GM18502 (cell line): Measurements from ENCODE around the gene TTYH3.

ENCODE experiments used
- ATAC-seq: cut with Tn5 transposase; IDR thresholded peaks from one replicate; pipeline ENCODE4 v1.9.1; 2021; ENCODE audit warnings: mild to moderate bottlenecking; ENCODE audit not compliant: unreplicated experiment, poor library complexity

Gene TTYH3

GRCh38 chr7:2613931-2614600, 17.7 kb upstream of the TTYH3 start:
- no peak for ATAC-seq

DNA sequence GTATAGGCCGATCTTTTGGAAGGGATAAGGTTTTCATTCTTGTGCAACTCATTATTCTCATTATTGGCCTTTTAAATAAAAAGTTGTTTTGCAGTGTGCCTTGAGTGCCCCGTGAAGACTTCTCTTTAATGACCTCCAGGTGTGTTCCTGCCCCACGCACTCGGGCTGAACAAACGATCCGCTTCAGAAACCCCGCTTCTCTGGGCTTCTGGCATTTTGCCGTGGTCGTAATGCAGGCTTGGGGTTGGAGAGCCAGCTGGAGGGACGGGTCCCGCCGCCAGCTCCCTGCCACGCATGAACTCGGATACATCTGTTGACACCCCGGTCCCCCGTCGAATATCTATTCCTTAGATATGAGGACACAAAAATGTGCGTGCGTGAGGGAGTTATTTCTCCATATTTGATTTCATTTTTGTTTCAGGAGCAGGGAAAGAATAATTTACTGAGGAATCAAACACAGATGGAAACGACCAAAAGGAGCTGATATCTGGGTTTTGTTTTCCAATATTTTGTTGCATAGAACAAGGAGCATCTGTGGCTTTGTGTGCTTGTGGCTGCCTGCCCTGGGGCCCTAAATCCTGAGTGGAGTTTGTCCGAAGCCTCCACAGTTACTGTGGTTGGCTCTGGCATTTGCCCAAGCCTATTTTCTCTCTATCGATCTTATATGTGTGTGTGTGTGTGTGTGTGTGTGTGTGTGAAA, 17.0 kb upstream of the TTYH3 start:
- ATAC-seq, result no peak

GRCh38 chr7:2616387-2617324, 15.1 kb upstream of the TTYH3 start:
- ATAC-seq, result no peak

DNA sequence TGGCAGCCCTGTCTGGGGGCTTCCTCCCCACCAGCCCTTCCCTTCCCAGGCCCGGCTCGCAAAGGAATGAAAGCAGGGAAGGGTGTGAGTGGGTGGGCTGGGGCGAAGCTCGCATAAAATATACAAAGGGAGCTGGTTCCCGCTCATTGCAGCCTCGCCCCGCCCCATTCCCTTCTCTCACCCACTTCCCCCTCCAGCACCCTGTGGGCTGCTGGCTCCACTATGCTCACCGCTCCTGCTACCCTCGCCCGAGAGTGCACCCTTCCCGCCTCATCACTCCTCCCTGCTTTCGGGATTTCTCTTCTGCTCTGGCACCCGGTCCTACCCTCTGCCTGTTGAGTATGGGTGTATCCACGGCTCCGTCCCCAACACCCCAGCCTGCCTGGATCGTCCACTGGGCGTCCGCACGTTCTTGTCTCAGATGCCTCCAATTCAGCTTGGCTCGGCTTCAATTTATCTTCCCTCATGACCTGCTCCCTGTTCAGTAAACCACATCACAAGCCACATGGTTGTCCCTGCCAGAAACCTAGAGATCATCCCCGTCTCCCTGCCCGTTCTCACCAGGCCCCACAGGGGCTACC, 14.4 kb upstream of the TTYH3 start:
- no peak for ATAC-seq

- ATAC-seq, result no peak
Measured at GRCh38 chr7:2619116-2619515, 12.7 kb upstream of the TTYH3 start.

GRCh38 chr7:2621061-2621828, 10.5 kb upstream of the TTYH3 start:
- ATAC-seq, result no peak

- no peak for ATAC-seq
Measured at GRCh38 chr7:2621948-2622640, 9.7 kb upstream of the TTYH3 start.

DNA sequence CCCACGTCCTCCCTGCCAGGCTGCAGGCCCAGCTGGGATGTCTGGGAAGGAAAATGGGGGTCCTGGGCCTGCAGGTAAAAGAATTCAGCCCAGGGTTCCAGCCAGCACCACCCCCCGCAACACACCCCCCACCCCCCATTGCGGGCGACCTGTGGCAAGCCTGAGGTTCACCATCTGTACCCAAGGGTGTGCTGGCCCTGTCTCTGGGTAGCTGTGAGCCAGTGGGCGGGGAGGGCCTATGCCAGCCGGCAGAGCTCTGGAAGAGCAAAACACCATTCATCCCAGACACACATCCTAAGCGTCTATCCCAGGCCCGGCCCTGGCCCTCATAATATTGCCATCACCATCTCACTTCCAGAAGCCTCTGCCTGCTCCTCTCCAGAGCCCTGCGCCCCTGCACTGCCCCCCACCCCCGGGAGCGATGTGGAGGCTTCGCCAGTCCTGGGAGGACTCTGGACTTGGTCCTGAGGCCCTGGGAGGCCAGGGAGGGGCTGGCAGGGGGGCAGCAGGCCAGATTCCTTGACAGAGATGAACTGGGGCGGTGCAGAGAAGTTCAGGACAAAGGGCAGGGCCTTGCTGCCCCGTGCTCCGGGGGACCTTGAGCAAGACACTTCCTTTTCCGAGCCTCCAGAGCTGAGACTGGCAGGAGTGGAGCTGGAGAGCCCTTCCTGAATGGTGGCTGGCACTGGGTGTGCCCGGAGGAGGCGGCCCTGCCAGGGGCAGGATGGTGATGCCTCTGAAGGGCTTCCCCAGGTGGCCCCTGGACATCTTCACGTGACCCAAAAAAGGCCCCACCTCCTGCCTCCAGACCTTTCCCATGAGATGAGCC, 8.7 kb upstream of the TTYH3 start:
- no peak for ATAC-seq

- no peak for ATAC-seq
Measured at GRCh38 chr7:2623698-2624014, 8.1 kb upstream of the TTYH3 start.

- ATAC-seq, result no peak
Measured at GRCh38 chr7:2624293-2624886, 7.4 kb upstream of the TTYH3 start.

- no peak for ATAC-seq
Measured at GRCh38 chr7:2626498-2627117, 5.2 kb upstream of the TTYH3 start.

DNA sequence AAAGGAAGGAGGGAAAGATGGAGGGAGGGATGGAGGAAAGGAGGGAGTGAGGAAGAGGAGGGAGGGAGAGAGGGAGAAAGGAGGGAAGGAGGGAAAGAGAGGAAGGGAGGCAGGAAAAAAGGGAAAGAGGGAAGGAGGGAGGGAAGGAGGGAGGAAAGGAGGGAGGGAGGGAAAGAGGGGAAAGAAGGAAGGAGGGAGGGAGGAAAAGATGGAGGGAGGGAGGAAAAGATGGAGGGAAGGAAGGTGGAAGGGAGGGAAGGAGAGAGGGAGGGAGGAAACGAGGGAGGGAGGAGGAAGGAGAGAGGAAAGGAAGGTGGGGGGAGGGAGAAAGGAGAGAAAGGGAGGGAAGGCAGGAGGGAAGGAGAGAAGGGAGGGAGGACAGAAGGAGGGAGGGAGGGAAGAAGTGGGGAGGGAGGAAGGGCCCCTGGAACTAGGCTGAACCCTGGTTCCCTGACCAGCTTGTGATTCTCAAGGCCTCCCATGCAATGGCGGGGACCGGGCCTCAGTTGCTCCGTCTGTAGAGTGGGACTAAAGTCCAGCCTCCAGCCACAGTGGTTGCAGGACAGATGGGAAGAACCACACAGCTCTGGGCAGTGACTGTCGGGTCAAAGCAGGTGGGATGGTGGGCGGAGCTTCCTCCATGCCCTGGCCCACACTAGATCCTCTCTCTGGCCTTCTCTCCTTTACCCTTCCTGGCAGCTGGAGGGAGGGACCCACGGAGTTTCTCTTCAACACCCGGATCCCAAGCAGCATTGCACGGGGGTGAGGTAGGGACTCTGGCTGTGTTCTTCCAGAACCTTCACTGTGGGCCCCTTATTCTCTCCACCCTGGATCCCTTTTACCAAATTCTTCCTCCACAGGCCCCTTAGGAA, 4.3 kb upstream of the TTYH3 start:
- ATAC-seq, result no peak

DNA sequence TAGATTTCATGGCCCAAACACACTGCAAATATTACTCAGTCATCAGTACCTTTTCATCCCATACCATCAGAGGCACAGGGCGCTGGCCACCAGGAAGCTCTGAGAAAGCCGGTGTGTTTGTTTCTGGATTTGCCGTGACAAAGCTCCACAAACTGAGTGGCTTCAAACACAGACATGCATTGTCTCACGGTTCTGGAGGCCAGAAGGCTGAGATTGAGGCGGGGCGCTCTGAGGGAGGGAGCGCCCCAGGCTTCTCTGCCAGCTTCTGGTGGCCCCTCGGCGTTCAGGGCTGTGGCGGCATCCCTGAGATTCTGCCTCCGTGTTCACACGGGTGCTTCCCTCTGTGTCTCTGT, 3.7 kb upstream of the TTYH3 start:
- ATAC-seq, result no peak

- ATAC-seq, result no peak
Measured at GRCh38 chr7:2628891-2629290, 2.9 kb upstream of the TTYH3 start.

DNA sequence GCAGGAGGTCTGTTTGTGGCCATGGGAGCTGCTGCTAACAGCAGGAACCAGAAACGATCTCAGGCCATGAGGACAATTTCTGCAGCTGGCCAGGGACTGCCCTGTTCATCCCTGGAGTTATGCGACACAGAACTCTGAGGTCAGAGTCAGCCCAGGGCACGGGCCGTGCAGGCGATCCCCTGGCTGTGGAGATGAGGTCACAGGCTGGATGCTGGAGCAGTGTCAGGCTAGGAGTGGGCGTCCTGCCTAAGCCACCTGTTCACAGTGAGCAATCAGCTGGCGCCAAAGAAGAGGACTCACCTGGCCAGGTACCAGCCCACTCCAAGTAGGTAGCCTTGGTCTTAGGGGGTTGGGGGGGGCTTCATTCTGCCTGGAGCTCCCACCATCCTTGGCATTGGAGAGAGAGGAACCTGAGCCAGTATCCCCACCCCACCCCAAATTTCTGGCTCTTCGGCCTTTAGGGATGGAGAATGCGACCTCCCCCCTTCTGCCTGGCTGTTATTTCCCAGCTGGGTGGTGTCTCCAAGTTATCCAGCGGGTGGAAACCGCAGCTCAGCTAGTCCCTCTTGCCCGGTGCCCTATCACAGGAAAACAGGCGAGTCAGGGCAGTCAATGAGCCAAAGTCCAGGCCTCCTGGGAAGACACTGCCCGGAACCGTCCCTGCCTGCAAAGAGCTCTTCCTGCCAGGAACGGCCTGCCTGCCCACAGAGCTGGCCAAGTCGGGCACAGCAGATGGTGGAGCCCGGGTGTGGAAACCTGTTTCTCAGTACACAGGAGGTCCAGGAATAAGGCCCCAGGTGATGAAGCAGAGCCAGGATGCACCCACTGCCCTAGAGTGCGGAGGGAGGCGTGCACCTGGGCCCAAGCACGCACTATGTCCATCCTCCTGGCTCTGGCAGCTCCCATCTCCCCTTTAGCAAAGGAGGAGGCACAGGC, 1.8 kb upstream of the TTYH3 start:
- ATAC-seq, result no peak
